Osteoblast (primary cell): ENCODE data around the gene GAS7. TPM values are rescaled to one million over a fixed set of nuclear protein-coding genes. Genes with fewer than 3 reads are reported as not detected.

Source experiments
- DNase-seq: peaks from one replicate; pipeline ENCODE4 v3.0.0; 2011; ENCODE audit warnings: low spot score, mixed read lengths; ENCODE audit not compliant: insufficient read length; ENCODE audit errors: missing footprints
- H2AFZ ChIP-seq: 2 replicates; pipeline ENCODE4 v1.6.0; 2011; ENCODE audit warnings: mild to moderate bottlenecking, low read length
- H3K27ac ChIP-seq: 2 replicates; pipeline ENCODE4 v1.5.1; 2011; ENCODE audit warnings: mild to moderate bottlenecking, low read depth, low read length, moderate library complexity
- H3K27me3 ChIP-seq: 2 replicates; pipeline ENCODE4 v1.6.0; 2012; ENCODE audit warnings: mild to moderate bottlenecking, control low read depth, inconsistent platforms, low read length, moderate library complexity; ENCODE audit not compliant: insufficient read depth
- H3K36me3 ChIP-seq: 2 replicates; pipeline ENCODE4 v1.5.1; 2011; ENCODE audit warnings: mild to moderate bottlenecking, low read length, control low read depth, moderate library complexity; ENCODE audit not compliant: insufficient read depth
- H3K4me1 ChIP-seq: 2 replicates; pipeline ENCODE4 v1.5.1; 2011; ENCODE audit warnings: mild to moderate bottlenecking, low read length, control low read depth, moderate library complexity; ENCODE audit not compliant: insufficient read depth
- H3K4me2 ChIP-seq: 2 replicates; pipeline ENCODE4 v1.6.0; 2011; ENCODE audit warnings: mild to moderate bottlenecking, low read length; ENCODE audit not compliant: insufficient read depth
- H3K4me3 ChIP-seq: fragments of 200-600 bp; sonication (generic); 3 replicates; pipeline ENCODE4 v1.5.1; 2012; ENCODE audit warnings: mild to moderate bottlenecking, low read length, inconsistent platforms; ENCODE audit not compliant: insufficient read depth
- H3K79me2 ChIP-seq: 2 replicates; pipeline ENCODE4 v1.6.0; 2012; ENCODE audit warnings: mild to moderate bottlenecking, low read length, control low read depth, inconsistent platforms; ENCODE audit not compliant: insufficient read depth
- H3K9me3 ChIP-seq: 2 replicates; pipeline ENCODE4 v1.5.1; 2011; ENCODE audit warnings: low read depth, low read length, control low read depth
- H4K20me1 ChIP-seq: 2 replicates; pipeline ENCODE4 v1.6.0; 2012; ENCODE audit warnings: mild to moderate bottlenecking, low read length, control low read depth; ENCODE audit not compliant: insufficient read depth
- total RNA-seq: library from RNA; depleted of rRNA; stranded (reverse); fragments of >200 nt; gene quantifications from 2 replicates; pipeline ENCODE4 v1.2.3, GENCODE V29; 2012
- TF ChIP-seq, protein P1 (sequence below): IDR thresholded peaks from 2 replicates; pipeline ENCODE4 v1.5.1; 2011; ENCODE audit warnings: mild to moderate bottlenecking, low read depth, low read length, moderate library complexity; ENCODE audit errors: extremely low read depth

Gene GAS7
- total RNA-seq, 1 donor: 3.6 TPM

DNA sequence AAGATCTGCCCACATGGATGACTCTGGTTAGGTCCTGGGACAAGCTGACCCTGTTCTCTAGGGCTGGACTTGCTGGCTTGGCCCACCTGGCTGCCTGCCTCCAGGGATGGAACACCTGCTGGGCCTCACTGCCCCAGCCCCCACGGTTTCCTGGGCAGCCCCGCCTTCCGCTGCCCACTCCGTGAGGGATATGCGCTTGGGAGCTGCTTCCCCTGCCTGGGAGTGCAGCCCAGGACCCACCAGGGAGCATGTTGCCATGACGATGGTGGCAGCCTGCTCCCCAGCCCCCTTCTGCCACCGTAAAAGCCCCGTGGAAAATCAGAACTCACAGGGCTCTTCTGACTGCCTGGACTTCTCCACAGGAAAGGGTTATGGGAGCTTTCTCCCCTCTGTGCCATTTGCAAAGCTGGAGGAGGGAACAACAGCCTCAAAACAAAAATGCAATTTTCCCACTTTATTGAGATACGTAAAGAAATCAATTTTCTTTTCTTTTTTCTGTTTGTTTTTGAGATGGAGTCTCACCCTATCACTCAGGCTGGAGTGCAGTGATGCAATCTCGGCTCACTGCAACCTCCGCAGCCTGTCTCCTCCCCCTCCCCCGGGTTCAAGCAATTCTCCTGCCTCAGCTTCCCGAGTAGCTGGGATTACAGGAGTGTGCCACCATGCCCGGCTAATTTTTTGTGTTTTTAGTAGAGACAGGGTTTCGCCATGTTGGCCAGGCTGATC, 18.0 kb upstream of the GAS7 start:
- DNase-seq: no peak
- Histone ChIP-seq H3K4me1 (no peaks in the 10 kb centered on the region), H3K4me2 (no peak overlapping the region), H3K36me3 (no peaks in the 10 kb centered on the region), H4K20me1 (no peaks in the 10 kb centered on the region), H3K27ac (no peak overlapping the region), H3K4me3 (no peak overlapping the region), H3K79me2 (no peaks in the 10 kb centered on the region), H3K27me3 (no peaks in the 10 kb centered on the region), H3K9me3 (no peaks in the 10 kb centered on the region), H2AFZ (no peak overlapping the region)
- TF ChIP-seq, protein P1, sequence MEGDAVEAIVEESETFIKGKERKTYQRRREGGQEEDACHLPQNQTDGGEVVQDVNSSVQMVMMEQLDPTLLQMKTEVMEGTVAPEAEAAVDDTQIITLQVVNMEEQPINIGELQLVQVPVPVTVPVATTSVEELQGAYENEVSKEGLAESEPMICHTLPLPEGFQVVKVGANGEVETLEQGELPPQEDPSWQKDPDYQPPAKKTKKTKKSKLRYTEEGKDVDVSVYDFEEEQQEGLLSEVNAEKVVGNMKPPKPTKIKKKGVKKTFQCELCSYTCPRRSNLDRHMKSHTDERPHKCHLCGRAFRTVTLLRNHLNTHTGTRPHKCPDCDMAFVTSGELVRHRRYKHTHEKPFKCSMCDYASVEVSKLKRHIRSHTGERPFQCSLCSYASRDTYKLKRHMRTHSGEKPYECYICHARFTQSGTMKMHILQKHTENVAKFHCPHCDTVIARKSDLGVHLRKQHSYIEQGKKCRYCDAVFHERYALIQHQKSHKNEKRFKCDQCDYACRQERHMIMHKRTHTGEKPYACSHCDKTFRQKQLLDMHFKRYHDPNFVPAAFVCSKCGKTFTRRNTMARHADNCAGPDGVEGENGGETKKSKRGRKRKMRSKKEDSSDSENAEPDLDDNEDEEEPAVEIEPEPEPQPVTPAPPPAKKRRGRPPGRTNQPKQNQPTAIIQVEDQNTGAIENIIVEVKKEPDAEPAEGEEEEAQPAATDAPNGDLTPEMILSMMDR: no peak

DNA sequence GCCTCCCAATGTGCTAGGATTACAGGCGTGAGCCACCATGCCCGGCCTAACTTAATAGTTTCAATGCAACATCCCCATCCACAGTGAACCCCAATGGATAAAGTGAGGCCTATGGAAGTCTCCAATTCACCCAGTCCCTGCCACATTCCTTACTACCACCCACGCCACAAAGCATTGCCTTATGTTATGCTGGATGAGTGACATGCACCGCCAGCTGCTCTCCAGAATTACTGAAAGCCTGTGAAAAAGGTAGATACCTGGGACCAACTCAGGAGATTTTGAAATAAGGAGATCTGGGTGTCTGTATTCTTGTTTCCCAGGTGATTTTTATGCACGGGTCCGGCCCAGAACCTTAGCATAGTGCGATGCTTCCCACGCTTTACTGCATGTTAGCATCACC, 16.9 kb upstream of the GAS7 start:
- H3K27me3 ChIP-seq: no peaks in the 10 kb centered on the region
- H4K20me1 ChIP-seq: no peaks in the 10 kb centered on the region
- TF ChIP-seq, protein P1: no peak
- no peak for DNase-seq
- no peaks in the 10 kb centered on the region for H3K9me3 ChIP-seq
- no peaks in the 10 kb centered on the region for H3K79me2 ChIP-seq
- no peak overlapping the region for H3K4me3 ChIP-seq
- H3K27ac ChIP-seq: no peak overlapping the region
- H3K4me1 ChIP-seq: no peaks in the 10 kb centered on the region
- H2AFZ ChIP-seq: no peak overlapping the region
- no peak overlapping the region for H3K4me2 ChIP-seq
- H3K36me3 ChIP-seq: no peaks in the 10 kb centered on the region

DNA sequence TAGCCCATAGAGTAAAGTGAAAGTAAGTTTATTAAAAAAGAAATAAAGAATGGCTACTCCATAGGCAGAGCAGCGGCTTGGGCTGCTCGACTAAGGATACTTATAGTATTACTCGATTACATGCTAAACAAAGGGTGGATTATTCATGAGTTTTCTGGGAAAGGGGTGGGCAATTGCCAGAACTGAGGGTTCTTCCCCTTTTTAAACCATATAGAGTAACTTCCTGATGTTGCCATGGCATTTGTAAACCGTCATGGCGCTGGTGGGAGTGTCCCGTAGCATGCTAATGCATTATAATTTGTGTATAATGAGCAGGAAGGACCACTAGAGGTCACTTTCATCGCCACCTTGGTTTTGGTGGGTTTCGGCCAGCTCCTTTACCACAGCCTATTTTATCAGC, 13.3 kb upstream of the GAS7 start:
- Histone ChIP-seq H3K9me3 (no peaks in the 10 kb centered on the region), H3K27ac (no peak overlapping the region), H2AFZ (no peak overlapping the region), H3K36me3 (no peaks in the 10 kb centered on the region), H4K20me1 (no peaks in the 10 kb centered on the region), H3K4me2 (no peak overlapping the region), H3K4me3 (no peak overlapping the region), H3K27me3 (no peaks in the 10 kb centered on the region), H3K79me2 (no peaks in the 10 kb centered on the region), H3K4me1 (no peaks in the 10 kb centered on the region)
- DNase-seq: no peak
- TF ChIP-seq, protein P1: no peak

GRCh38 chr17:10210151-10210574, 11.8 kb upstream of the GAS7 start:
- H3K27me3 ChIP-seq: no peaks in the 10 kb centered on the region
- no peak overlapping the region for H3K4me3 ChIP-seq
- no peak overlapping the region for H2AFZ ChIP-seq
- H4K20me1 ChIP-seq: no peaks in the 10 kb centered on the region
- H3K27ac ChIP-seq: no peak overlapping the region
- DNase-seq: no peak
- H3K4me2 ChIP-seq: no peak overlapping the region
- no peaks in the 10 kb centered on the region for H3K9me3 ChIP-seq
- TF ChIP-seq, protein P1: no peak
- H3K79me2 ChIP-seq: no peaks in the 10 kb centered on the region
- H3K4me1 ChIP-seq: no peaks in the 10 kb centered on the region
- H3K36me3 ChIP-seq: no peaks in the 10 kb centered on the region
